Stimulated activated naive CD8-positive, alpha-beta T cell treated with anti-CD3 and anti-CD28 coated beads, Interleukin-15, Interleukin-2, amounts not matched to agents 100 U/mL and 50 U/mL, for 24 hours (primary cell): ENCODE measurements around the gene SYT11.
"Not testable (repeated sequence)": the region's sequence is repeated elsewhere in the genome, so short reads cannot be mapped to it uniquely, and the experiment has no call there.

ENCODE experiments used
- ATAC-seq: fragments of 150-1000 bp; cut with Tn5 transposase; one replicate; pipeline ENCODE4 v1.10.0; 2021
- DNase-seq: peaks from one replicate; pipeline ENCODE4 v3.0.0; 2021

SYT11 gene

GRCh38 chr1:155860970-155861510 lies 1.7 kb downstream of the SYT11 start:
- DNase-seq (no peak), ATAC-seq (no peak)

- ATAC-seq (no peak), DNase-seq (no peak)
These were observed 2.5 kb downstream of the SYT11 start for GRCh38 chr1:155861896-155862295.

GRCh38 chr1:155864393-155864792 lies 5.0 kb downstream of the SYT11 start:
- no peak for DNase-seq
- ATAC-seq: no peak

GRCh38 chr1:155867766-155868165 lies 8.4 kb downstream of the SYT11 start:
- DNase-seq: no peak
- no peak for ATAC-seq

- ATAC-seq: no peak
- DNase-seq: no peak
These were observed 12.0 kb downstream of the SYT11 start for GRCh38 chr1:155871390-155871789.

- ATAC-seq (no peak), DNase-seq (no peak)
These were observed 13.2 kb downstream of the SYT11 start for GRCh38 chr1:155872527-155872926.

GRCh38 chr1:155873860-155874259 lies 14.5 kb downstream of the SYT11 start:
- DNase-seq: no peak
- ATAC-seq: no peak

GRCh38 chr1:155877945-155878344 lies 18.6 kb downstream of the SYT11 start:
- DNase-seq (no peak), ATAC-seq (no peak)

GRCh38 chr1:155880251-155880650 lies 20.9 kb downstream of the SYT11 start:
- DNase-seq (no peak), ATAC-seq (no peak)

- no peak for DNase-seq
- ATAC-seq: no peak
These were observed 21.6 kb downstream of the SYT11 start for GRCh38 chr1:155880950-155881349.

GRCh38 chr1:155882235-155882634 lies 22.9 kb downstream of the SYT11 start:
- no peak for DNase-seq
- no peak for ATAC-seq

GRCh38 chr1:155882766-155883165 lies 23.4 kb downstream of the SYT11 start:
- ATAC-seq (no peak), DNase-seq (no peak)

GRCh38 chr1:155884031-155884960 lies 24.9 kb downstream of the SYT11 start:
- no peak for DNase-seq
- ATAC-seq: no peak

- ATAC-seq (no peak), DNase-seq (no peak)
These were observed 25.6 kb downstream of the SYT11 start for GRCh38 chr1:155884982-155885381.

- DNase-seq: no peak
- ATAC-seq: no peak
These were observed 29.1 kb downstream of the SYT11 start for GRCh38 chr1:155888481-155888880.

GRCh38 chr1:155889566-155889965 lies 30.2 kb downstream of the SYT11 start:
- DNase-seq (no peak), ATAC-seq (no peak)

GRCh38 chr1:155890251-155890650 lies 30.9 kb downstream of the SYT11 start:
- no peak for ATAC-seq
- DNase-seq: no peak

- no peak for ATAC-seq
- DNase-seq: no peak
These were observed 33.4 kb downstream of the SYT11 start for GRCh38 chr1:155892796-155893195.

- ATAC-seq: peak; percentile 78
- no peak for DNase-seq
These were observed 34.2 kb downstream of the SYT11 start for GRCh38 chr1:155893389-155894142.

GRCh38 chr1:155895617-155896016 lies 36.2 kb downstream of the SYT11 start:
- not testable (repeated sequence) for DNase-seq, ATAC-seq

GRCh38 chr1:155896476-155896875 lies 37.1 kb downstream of the SYT11 start:
- DNase-seq, ATAC-seq: not testable (repeated sequence)

GRCh38 chr1:155897746-155898145 lies 38.4 kb downstream of the SYT11 start:
- ATAC-seq (no peak), DNase-seq (no peak)

- ATAC-seq: no peak
- no peak for DNase-seq
These were observed 39.5 kb downstream of the SYT11 start for GRCh38 chr1:155898888-155899287.
